ENCODE measurements around the gene FKBP4. TPM values are rescaled to one million over a fixed set of nuclear protein-coding genes. Genes with fewer than 3 reads are reported as not detected.

The FKBP4 gene
- total RNA-seq, 1 experiment from 2014 or later = 118 TPM

DNA sequence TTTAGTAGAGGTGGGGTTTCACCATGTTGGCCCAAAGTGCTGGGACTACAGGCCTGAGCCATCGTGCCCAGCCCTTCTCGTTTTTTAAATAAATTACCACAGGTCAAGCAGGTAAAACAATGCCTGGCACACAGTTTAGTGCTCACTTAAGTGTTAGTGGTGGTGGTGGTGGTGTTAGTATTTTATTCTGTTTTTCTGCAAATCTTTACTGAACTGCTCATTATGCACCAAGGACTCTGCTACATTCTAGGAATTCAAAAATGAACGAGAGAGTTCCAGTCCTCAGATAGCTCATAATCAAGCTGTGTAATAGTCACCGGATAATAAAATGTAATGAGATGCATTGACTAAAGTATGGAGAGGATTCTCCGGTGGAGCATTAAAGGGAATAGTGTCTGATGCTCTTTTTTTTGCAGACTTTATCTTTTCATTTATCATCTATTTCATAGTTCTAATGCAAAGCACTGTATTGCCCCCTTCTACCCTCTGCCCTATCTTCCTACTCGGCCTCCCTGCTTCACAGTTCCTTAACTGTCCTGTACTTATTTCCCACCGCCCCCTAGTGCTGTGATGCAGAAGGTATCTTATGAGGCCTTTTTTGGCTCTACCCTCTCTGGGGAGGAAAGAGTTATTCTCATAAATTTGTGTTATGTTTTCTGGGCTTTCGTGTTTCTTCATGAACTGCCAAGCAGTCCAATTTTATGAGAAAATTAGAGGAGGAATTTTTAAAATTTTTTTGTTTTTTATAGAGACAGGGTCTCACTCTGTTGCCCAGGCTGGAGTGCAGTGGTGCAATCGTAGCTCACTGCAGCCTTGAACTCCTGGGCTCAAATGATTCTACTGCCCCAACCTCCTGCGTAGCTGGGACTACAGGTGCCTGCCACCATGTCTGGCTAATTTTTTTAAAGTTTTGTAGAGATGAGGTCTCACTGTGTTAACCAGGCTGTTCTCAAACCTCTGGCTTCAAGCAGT lies 18.7 kb downstream of the FKBP4 start:
- H3K4me3 Mint-ChIP-seq (ENCODE audit: unreplicated experiment) = peak overlapping the region; percentile 91
- CTCF ChIA-PET = interaction anchor here (0.6 to 2.0 kb wide), 10 partner anchors 17 to 131 kb away, joined by 3 to 11 read pairs (median 4); partner anchors contain the start of genes FKBP4, FOXM1 and RHNO1

DNA sequence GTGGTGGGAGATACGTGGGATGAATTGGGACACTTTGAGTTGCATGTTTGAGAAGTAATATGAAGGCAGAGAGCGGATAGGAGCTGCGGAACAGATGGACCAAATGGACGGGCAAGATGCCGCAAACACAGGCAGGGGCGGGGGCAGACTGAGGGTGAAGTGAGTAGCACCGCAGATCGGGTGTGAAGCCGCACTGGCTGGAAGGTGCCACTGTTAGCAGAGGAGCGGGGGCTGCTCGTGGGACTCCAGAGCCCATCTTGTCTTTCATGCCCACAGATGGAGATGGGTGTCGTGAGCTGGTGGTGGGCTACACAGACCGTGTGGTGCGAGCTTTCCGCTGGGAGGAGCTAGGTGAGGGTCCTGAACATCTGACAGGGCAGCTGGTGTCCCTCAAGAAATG lies 25.0 kb downstream of the FKBP4 start:
- TF ChIP-seq, protein P1, sequence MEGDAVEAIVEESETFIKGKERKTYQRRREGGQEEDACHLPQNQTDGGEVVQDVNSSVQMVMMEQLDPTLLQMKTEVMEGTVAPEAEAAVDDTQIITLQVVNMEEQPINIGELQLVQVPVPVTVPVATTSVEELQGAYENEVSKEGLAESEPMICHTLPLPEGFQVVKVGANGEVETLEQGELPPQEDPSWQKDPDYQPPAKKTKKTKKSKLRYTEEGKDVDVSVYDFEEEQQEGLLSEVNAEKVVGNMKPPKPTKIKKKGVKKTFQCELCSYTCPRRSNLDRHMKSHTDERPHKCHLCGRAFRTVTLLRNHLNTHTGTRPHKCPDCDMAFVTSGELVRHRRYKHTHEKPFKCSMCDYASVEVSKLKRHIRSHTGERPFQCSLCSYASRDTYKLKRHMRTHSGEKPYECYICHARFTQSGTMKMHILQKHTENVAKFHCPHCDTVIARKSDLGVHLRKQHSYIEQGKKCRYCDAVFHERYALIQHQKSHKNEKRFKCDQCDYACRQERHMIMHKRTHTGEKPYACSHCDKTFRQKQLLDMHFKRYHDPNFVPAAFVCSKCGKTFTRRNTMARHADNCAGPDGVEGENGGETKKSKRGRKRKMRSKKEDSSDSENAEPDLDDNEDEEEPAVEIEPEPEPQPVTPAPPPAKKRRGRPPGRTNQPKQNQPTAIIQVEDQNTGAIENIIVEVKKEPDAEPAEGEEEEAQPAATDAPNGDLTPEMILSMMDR (IDR thresholded peaks at IDR 0.05; ENCODE audit: insufficient read depth in 1 of 2, low read depth in 1 of 2, low read length in 1 of 2, severe bottlenecking in 1 of 2, unreplicated experiment in 1 of 2) = no peak
- H3K4me3 Mint-ChIP-seq (ENCODE audit: unreplicated experiment) = no peak overlapping the region
- H3K36me3 Mint-ChIP-seq (ENCODE audit: insufficient read depth, unreplicated experiment) = peaks cover 54% of the 10 kb centered on the region
- POLR2A ChIA-PET = interaction anchor here (0.7 kb wide), 1 partner anchor 234 kb away, joined by 3 read pairs; no protein-coding TSS in a partner anchor
- H3K27me3 Mint-ChIP-seq (ENCODE audit: insufficient read depth, unreplicated experiment) = no peaks in the 10 kb centered on the region
- no peaks in the 10 kb centered on the region for H3K4me1 Mint-ChIP-seq (ENCODE audit: low read depth, unreplicated experiment)
- peaks cover 4% of the 10 kb centered on the region; the same call in 1 of the 2 replicates for H3K36me3 ChIP-seq (ENCODE audit: control insufficient read depth, insufficient read depth, low read length)
- no peaks in the 10 kb centered on the region for H3K4me1 ChIP-seq
- intact Hi-C loops (cut with micrococcal nuclease; ENCODE audit: unreplicated experiment) = no loop called here
- H3K9me3 Mint-ChIP-seq (ENCODE audit: unreplicated experiment) = no peaks in the 10 kb centered on the region
- no peaks in the 10 kb centered on the region for H3K27me3 ChIP-seq (replicated peaks; ENCODE audit: control insufficient read depth, insufficient read depth, low read length)
- no peak overlapping the region for H3K27ac Mint-ChIP-seq (ENCODE audit: unreplicated experiment)
- no peak for DNase-seq
- CTCF ChIA-PET = interaction anchor here (0.7 kb wide), 1 partner anchor 238 kb away, joined by 3 read pairs; no protein-coding TSS in a partner anchor
- no peak overlapping the region for H3K4me3 ChIP-seq (ENCODE audit: low read depth, low read length)
- H3K9me3 ChIP-seq = no peaks in the 10 kb centered on the region
- BruUV-seq (replicated peaks) = no TSS peak

More for the DNA sequence above, 18.7 kb downstream of the FKBP4 start:
- peaks cover 53% of the 10 kb centered on the region for H3K36me3 Mint-ChIP-seq (ENCODE audit: insufficient read depth, unreplicated experiment)
- POLR2A ChIA-PET = interaction anchor here (0.6 to 1.5 kb wide), 4 partner anchors 17 to 87 kb away, joined by 3 to 10 read pairs (median 6); partner anchors contain the start of gene FKBP4
- peaks cover 6% of the 10 kb centered on the region for H3K4me1 Mint-ChIP-seq (ENCODE audit: low read depth, unreplicated experiment)
- H3K9me3 ChIP-seq = no peaks in the 10 kb centered on the region
- peaks cover 8% of the 10 kb centered on the region; the same call in 1 of the 2 replicates for H3K4me1 ChIP-seq
- no peaks in the 10 kb centered on the region for H3K9me3 Mint-ChIP-seq (ENCODE audit: unreplicated experiment)
- DNase-seq = peak; percentile 82
- H3K4me3 ChIP-seq (ENCODE audit: low read depth, low read length) = peak overlapping the region; percentile 76
- no peaks in the 10 kb centered on the region for H3K27me3 Mint-ChIP-seq (ENCODE audit: insufficient read depth, unreplicated experiment)
- H3K27me3 ChIP-seq (replicated peaks; ENCODE audit: control insufficient read depth, insufficient read depth, low read length) = no peaks in the 10 kb centered on the region
- TF ChIP-seq, protein P1 (IDR thresholded peaks at IDR 0.05; ENCODE audit: insufficient read depth in 1 of 2, low read depth in 1 of 2, low read length in 1 of 2, severe bottlenecking in 1 of 2, unreplicated experiment in 1 of 2) = peak; percentile 87 to 88
- peak overlapping the region; percentile 96 for H3K27ac Mint-ChIP-seq (ENCODE audit: unreplicated experiment)
- BruUV-seq (replicated peaks) = no TSS peak
- no peaks in the 10 kb centered on the region for H3K36me3 ChIP-seq (ENCODE audit: control insufficient read depth, insufficient read depth, low read length)
- intact Hi-C loops (cut with micrococcal nuclease; ENCODE audit: unreplicated experiment) = loop anchor here (1.0 to 2.0 kb wide), 3 partner anchors 63 to 77 kb away; partner anchors contain the start of genes FOXM1, RHNO1 and TULP3

DNA sequence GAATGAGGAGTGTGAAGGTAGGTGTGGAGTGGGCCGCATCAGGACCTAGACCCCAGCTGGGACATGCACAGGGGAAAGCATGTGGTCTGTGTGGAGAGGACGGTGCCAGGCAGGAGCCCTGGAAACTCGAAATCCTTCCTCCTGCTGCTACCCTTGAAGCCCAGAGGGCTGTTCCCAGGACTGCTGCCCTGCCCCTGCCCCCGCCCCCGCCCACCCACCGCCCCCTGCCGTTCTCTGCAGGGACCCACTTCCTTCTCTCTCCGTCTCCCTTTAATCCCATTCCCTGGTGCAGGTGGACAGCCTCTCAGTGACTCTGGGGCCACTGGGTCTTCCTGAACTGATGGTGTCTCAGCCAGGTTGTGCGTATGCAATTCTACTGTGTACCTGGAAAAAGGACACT lies 25.7 kb downstream of the FKBP4 start:
- Mint-ChIP-seq H3K27ac (ENCODE audit: unreplicated experiment) (no peak overlapping the region), H3K4me1 (ENCODE audit: low read depth, unreplicated experiment) (no peaks in the 10 kb centered on the region), H3K9me3 (ENCODE audit: unreplicated experiment) (no peaks in the 10 kb centered on the region), H3K36me3 (ENCODE audit: insufficient read depth, unreplicated experiment) (peaks cover 59% of the 10 kb centered on the region), H3K27me3 (ENCODE audit: insufficient read depth, unreplicated experiment) (no peaks in the 10 kb centered on the region), H3K4me3 (ENCODE audit: unreplicated experiment) (no peak overlapping the region)
- ChIA-PET CTCF (interaction anchor here (1.2 kb wide), 1 partner anchor 24 kb away, joined by 3 read pairs; no protein-coding TSS in a partner anchor), POLR2A (no interaction called here)
- no peak for DNase-seq
- TF ChIP-seq, protein P1 (IDR thresholded peaks at IDR 0.05; ENCODE audit: insufficient read depth in 1 of 2, low read depth in 1 of 2, low read length in 1 of 2, severe bottlenecking in 1 of 2, unreplicated experiment in 1 of 2) = no peak
- H3K4me1 ChIP-seq = no peaks in the 10 kb centered on the region
- no peaks in the 10 kb centered on the region for H3K9me3 ChIP-seq
- intact Hi-C loops (cut with micrococcal nuclease; ENCODE audit: unreplicated experiment) = no loop called here
- H3K4me3 ChIP-seq (ENCODE audit: low read depth, low read length) = no peak overlapping the region
- peaks cover 4% of the 10 kb centered on the region; the same call in 1 of the 2 replicates for H3K36me3 ChIP-seq (ENCODE audit: control insufficient read depth, insufficient read depth, low read length)
- BruUV-seq (replicated peaks) = no TSS peak
- no peaks in the 10 kb centered on the region for H3K27me3 ChIP-seq (replicated peaks; ENCODE audit: control insufficient read depth, insufficient read depth, low read length)
